ENCODE data around the gene PSG7.
"Not testable (repeated sequence)": the region's sequence is repeated elsewhere in the genome, so short reads cannot be mapped to it uniquely, and the experiment has no call there.

The PSG7 gene

DNA sequence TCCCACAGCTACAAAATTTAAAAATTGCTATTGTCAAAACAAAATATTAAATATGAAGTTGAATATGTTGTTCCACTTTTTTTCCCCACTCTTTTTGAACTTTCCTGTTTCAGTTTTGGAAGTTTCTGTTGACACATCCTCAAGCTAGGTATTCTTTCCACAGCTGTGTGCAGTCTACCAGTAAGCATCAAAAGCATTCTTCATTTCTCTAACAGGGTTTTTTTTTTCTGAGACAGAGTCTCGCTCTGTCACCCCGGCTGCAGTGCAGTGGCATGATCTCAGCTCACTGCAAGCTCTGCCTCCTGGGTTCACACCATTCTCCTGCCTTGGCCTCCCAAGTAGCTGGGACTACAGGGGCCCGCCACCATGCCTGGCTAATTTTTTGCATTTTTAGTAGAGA, 62.9 kb downstream of the PSG7 start:
- DNase-seq; H3K9me3 ChIP-seq (ENCODE audit: control insufficient read depth, low read length); H3K4me1 ChIP-seq (ENCODE audit: control insufficient read depth, insufficient read depth, low read length, poor library complexity, severe bottlenecking); H3K4me3 ChIP-seq (ENCODE audit: insufficient read depth, low read depth, low read length, poor library complexity, severe bottlenecking); H3K27ac ChIP-seq (ENCODE audit: insufficient read depth, low read length, poor library complexity, severe bottlenecking); H3K36me3 ChIP-seq (ENCODE audit: control insufficient read depth, insufficient read depth, low read length); H3K27me3 ChIP-seq (replicated peaks; ENCODE audit: control insufficient read depth, insufficient read depth, low read length, poor library complexity, severe bottlenecking): not testable (repeated sequence)
